Left hindlimb (tissue), 1 donor: ENCODE results near the gene ZZZ3.
A peak's percentile ranks its signal among the peaks of the same experiment; 100 is the strongest.
"Not testable (repeated sequence)": the region's sequence is repeated elsewhere in the genome, so short reads cannot be mapped to it uniquely, and the experiment has no call there.

Experiments
- DNase-seq: peaks from one replicate; pipeline ENCODE4 v3.0.0-alpha.2; 2018

Gene ZZZ3

DNA sequence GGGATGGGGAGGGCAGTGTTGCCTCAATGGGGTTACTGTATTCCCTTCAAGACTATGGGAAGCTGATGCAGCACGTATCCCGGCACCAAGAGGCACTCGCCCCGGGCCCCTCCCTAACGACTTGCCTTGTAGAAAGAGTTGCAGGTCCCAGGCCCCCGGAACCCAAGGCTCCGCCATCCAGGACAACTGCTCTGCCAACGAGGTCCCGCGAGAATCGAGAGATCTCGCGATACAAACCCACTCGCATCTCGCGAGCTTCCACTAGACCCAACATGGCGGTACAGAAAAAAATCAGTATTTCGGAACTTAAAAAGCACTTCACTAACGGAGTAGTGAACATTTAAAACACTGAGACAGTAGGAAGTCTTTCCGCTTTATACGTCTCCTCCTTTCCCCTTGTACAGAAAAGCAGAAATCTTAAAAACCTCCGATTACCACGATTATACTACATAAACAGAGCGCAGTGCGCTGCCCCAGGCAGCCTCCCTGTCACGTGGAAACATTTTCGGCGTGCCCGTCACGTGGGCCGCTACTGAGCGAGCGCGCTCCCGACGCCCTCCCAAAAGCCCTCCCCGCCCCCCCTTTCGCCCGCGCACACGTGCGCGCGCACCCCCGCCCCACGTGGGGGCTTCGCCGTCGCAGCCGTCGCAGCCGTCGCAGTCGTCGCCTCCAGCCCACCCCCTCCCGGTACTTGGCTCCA, at the start of gene ZZZ3:
Gene ZZZ3 (minus strand): TSS at position 199 of the 700 bp plus-strand sequence. CDS start 49,304 bp downstream, outside the sequence.
- DNase-seq = peak; percentile 94

DNA sequence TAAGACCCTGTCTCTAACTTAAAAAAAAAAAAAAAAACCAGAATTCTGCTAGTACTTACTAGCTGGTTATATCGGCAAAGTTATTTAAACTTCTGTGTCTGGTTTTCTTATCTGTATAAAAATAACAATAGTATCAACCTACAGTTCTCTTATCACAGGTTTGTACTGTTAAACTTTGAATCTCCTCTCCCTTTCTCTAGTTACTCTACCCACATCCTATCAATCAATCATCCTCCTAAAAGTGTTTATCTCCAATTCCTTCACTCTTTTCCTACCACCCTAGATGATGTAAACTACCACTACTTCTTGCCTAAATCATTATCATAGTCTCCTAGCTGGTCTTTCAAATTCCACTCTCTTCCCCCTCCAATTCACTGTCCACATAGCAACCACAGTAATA, 49.6 kb upstream of the ZZZ3 start:
- DNase-seq = no peak

GRCh38 chr1:77725706-77726105, 43.2 kb upstream of the ZZZ3 start:
- DNase-seq = no peak

DNA sequence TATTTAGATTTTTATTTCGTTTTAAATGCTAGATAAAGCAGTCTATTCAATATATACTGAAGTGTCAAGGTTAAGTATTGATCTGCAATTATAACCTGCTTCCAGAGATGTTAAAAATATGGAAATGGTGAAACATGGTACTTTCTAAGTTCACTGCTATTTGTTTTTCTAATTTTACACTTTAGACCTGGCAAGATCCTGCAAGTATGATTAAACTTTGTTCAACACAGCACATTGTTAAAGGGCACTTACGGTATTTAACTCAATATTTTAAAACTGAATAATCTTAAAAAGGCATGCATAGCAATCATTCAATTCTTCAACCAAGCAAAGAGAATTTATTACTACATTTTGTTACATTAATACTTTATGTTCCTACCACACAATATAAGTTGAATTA, 35.7 kb upstream of the ZZZ3 start:
- no peak for DNase-seq

DNA sequence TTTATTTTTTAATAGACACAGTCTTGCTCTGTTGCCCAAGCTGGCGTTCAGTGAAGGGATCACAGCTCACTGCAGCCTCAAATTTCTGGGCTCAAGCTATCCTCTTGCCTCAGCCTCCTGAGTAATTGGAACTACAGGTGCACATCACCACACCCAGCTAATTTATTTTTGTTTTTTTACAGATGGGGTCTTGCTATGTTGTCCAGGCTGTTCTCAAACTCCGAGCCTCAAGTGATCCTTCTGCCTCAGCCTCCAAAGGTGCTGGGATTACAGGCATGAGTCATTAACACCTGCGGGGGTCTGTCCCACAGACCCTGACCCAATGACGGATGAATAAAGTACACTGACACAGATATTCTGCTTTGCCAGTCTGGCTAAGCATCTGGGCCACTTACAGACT, 33.6 kb upstream of the ZZZ3 start:
- DNase-seq = no peak

GRCh38 chr1:77709727-77710126, 27.3 kb upstream of the ZZZ3 start:
- DNase-seq = no peak

DNA sequence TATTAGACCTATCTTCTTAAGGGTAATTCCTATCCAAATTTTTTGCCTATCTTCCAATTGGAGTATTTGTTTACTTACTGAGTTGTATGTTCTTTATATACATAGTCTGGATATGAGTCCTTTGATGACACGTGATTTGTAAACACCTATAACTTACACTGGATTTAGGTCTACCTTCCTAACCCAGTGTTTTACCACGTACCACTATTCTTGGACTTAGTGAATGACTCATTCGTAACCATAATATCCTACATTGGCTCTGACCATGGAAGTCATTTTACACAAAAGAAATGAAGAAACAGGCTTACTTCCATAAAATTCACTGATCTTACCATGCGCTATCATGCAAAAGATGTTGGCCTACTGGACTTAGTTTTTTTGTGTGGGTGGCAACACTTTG, 23.9 kb upstream of the ZZZ3 start:
- no peak for DNase-seq

DNA sequence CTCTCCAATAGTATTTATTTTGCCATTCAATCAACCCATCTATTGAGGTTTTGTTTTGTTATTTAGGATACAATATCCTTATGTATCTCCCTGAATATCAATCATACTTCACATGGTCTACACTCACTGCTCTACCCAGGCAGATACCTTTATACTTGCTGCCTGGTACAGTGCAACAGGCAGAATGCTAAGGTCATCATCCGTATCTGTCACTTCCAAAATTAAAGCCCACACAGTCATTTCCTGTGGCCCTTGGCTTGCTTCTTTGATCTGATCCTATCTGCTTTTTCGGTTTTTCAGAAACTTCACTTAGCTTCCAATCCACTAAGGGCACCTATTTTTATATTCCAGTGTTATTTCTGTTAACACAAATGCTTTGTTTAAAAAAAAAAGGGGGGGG, 22.3 kb upstream of the ZZZ3 start:
- DNase-seq = no peak

DNA sequence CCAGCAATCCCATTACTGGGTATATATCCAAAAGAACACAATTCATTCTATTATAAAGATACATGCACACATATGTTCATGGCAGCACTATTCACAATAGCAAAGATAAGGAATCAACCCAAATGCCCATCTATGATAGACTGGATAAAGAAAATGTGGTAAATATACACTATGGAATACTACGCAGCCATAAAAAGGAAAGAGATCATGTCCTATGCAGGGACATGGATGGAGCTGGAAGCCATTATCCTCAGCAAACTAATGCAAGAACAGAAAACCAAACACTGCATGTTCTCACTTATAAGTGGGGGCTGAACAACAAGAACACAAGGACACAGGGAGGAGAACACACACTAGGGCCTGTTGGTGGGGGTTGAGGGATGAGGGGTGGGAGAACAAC, 17.2 kb upstream of the ZZZ3 start:
- not testable (repeated sequence) for DNase-seq

- no peak for DNase-seq
Measured at GRCh38 chr1:77697441-77697840, 15.0 kb upstream of the ZZZ3 start.

- DNase-seq = no peak
Measured at GRCh38 chr1:77688939-77689338, 6.5 kb upstream of the ZZZ3 start.

- DNase-seq = peak; percentile 67
Measured at GRCh38 chr1:77687519-77687906, 5.1 kb upstream of the ZZZ3 start.

- DNase-seq = peak; percentile 36
Measured at GRCh38 chr1:77686796-77687518, 4.5 kb upstream of the ZZZ3 start.

DNA sequence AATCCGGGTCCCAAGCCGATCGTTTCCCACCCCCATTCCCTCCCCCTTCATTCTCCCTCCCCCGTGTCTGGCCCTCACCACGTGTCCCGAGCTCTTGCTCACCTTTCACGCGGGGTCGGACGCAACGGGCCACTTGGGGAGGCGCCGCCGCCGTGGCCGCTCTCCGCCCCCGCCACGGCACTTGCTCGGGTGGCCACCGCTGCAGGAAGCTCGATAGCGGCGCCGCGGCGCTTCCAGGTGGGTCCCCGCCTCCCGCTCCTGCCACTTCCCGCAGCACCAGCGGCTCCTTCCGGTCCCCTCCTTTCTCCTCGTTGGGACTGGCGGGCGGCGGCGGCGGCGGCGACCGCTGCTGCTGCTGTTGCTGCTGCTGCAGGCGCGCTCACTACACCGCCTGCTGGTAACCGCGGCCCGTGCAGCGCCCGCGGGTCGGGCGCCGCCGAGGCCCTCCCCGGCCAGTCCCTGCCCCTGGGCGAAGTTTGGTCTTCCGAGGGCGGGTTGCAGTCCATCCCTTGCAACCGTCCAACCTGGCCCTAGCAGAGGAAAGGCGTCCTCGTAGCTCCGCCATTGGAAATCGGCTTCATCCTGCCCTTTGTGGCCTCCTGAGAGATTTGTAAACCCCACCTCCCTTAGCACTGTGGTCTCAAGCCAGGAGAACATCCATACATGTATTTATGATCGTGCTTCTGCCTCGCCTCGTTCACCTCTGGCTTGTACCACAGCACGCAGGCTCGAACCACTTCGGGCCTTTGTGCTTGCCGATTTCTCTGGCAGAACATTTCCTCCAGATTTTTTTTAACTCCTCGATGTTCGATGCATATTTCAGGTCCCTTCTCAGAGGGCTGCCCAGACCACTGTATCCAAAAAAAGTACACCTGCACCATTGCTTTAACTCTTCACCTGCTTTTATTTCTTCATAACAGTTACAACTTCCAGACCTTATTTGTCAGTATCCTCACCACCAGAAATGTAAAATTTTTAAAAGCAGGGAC, 996 bp upstream of the ZZZ3 start:
- DNase-seq = peak; percentile 96

- no peak for DNase-seq
Measured at GRCh38 chr1:77680173-77680572, 2.3 kb downstream of the ZZZ3 start.

DNA sequence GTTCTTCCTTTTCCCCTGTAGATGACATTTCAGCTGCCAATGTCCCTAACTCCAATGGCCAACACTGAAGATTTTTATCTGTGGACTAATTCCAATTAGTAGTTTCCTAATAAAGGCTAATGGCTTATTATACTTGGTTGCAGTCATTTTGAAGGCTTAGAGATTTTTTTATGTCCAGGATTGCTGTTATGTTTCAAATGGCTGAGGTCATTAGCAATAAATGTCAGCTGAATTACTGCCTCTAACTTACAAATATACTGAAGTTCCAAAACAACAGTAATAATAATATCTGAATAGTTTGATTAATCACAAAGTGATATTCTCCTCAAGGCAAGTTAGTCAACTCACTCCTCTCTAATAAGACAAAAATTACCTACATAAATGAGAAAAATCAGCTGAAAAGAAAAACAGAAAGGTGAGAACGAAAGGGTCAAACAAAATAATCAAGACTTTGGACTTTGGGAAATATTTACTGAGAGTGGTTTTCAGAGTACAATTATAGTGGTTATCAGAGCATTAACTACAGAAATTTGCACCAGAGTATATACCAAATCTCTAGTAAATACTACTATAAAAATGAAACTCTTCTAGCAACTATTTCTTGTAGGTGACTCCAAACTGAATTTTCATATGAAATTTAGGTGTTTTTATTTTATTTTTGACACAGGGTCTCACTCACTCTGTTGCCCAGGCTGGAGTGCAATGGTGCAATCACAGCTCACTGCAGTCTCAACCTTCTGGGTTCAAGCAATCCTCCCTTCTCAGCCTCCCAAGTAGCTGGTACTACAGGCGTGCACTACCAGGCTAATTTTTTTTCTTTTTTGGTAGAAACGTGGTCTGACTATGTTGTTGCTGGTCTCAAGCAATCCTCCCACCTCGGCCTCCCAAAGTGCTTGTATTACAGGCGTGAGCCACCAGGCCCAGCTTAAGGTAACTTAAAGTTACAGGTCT, 3.5 kb downstream of the ZZZ3 start:
- DNase-seq = no peak

DNA sequence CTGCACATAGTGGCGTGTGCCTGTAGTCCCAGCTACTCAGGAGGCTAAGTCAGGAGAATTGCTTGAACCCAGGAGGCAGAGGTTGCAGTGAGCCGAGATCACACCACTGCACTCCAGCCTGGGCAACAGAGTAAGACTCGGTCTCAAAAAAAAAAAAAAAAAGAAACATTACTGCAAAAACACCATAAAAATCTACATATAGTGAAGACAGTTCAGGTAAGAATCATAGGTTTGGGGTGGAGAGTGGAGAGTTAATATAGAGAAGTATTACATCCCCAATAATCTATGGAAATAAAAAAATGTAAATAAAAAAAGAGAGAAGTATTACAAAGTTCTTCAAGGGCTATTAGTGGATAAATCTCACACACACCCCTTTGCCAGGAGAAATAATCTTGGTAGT, 7.7 kb downstream of the ZZZ3 start:
- not testable (repeated sequence) for DNase-seq

- no peak for DNase-seq
Measured at GRCh38 chr1:77673716-77674355, 8.6 kb downstream of the ZZZ3 start.

GRCh38 chr1:77673030-77673429, 9.4 kb downstream of the ZZZ3 start:
- DNase-seq = no peak

- DNase-seq = no peak
Measured at GRCh38 chr1:77672374-77672773, 10.1 kb downstream of the ZZZ3 start.

- no peak for DNase-seq
Measured at GRCh38 chr1:77671836-77672235, 10.6 kb downstream of the ZZZ3 start.

DNA sequence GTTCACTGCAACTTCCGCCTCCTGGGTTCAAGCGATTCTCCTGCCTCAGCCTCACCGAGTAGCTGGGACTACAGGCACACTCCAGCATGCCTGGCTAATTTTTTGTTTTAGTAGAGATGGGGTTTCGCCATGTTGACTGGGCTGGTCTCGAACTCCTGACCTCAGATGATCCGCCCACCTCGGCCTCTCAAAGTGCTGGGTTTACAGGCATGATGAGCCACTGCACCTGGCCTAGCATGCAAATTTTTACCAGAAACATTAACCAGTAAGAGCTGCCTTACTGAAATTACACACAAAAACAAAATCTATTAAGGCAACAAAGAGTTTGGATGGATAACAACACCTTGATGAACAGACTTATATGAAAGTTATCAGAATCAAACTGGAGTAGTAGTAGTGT, 12.1 kb downstream of the ZZZ3 start:
- no peak for DNase-seq
